KG1 (cell line): Measurements from ENCODE around the gene HS3ST2.

Experiments
- DNase-seq: peaks from one replicate; lab custom pipeline; 2025; lab: John Stamatoyannopoulos, UW

HS3ST2 gene

DNA sequence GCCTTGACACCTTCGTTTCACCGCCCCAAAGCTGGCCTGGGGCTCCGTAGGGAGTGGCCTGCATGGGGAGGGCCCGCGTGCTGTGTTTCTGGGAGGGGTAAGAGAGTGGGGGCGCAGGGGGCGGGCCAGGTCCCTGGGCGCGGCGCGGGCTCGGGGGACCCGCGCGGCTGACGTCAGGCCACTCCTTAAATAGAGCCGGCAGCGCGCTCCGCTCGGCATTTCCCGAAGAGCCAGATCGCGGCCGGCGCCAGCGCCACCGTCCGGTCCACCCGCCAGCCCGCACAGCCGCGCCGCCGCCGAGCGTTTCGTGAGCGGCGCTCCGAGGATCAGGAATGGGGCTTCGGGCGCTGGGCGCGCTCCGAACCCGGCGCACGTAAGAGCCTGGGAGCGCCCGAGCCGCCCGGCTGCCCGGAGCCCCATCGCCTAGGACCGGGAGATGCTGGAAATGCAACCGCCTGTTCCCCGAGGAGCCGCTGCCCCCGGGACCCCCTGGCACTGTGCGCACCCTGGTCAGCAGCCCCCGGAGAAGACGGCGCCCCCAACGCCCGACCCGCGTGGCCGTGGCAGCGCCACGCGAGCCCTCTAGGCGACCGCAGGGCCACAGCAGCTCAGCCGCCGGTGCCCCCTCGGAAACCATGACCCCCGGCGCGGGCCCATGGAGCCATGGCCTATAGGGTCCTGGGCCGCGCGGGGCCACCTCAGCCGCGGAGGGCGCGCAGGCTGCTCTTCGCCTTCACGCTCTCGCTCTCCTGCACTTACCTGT, at the start of gene HS3ST2:
Gene HS3ST2, plus strand, starts transcription at position 215 of the 763 bp plus-strand sequence. Its CDS starts 449 bp downstream, at position 664.
- no peak for DNase-seq

- no peak for DNase-seq
Observed at GRCh38 chr16:22764662-22765327, 49.2 kb upstream of the HS3ST2 start.

- no peak for DNase-seq
Observed at GRCh38 chr16:22765479-22765878, 48.5 kb upstream of the HS3ST2 start.

GRCh38 chr16:22770866-22771265, 43.1 kb upstream of the HS3ST2 start:
- DNase-seq: no peak

- no peak for DNase-seq
Observed at GRCh38 chr16:22771551-22771950, 42.4 kb upstream of the HS3ST2 start.

GRCh38 chr16:22775220-22775922, 38.6 kb upstream of the HS3ST2 start:
- no peak for DNase-seq

DNA sequence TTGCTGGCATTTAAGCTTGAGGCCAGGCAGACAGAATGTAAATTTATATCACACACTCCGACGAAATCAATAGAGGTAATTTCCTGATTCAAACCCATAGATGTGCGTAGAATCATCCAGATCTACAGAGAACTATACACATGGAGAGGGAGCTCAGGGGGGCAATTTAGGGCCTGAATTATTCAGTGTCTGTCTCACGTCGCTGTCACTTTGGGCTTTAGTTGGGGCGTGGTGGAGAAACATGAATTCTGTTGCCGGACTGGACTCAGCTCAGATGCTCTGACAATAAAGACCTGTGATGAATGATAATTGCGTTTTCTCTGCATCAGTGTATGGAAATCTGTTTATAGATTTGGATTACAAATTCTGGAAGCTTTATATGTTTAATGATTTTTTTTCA, 32.5 kb upstream of the HS3ST2 start:
- no peak for DNase-seq

DNA sequence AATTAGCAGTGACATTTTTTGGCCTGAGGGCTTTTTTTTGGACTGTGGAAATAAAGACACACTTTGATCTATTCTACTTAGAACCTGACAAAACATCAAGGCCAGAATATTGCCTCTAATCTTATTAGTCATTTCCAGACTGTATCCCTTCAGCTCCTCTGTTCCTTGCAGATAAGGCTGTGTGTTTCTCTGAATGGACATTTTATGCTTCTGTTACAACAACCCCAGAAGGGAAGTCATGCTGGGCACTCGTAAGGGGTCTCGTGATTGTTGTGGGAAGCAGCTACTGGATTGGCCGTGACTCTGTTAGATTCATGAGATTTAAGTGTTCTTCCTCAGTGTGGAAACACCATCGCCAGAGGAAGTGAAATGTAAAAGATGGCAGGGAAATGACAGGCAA, 31.6 kb upstream of the HS3ST2 start:
- DNase-seq: no peak

DNA sequence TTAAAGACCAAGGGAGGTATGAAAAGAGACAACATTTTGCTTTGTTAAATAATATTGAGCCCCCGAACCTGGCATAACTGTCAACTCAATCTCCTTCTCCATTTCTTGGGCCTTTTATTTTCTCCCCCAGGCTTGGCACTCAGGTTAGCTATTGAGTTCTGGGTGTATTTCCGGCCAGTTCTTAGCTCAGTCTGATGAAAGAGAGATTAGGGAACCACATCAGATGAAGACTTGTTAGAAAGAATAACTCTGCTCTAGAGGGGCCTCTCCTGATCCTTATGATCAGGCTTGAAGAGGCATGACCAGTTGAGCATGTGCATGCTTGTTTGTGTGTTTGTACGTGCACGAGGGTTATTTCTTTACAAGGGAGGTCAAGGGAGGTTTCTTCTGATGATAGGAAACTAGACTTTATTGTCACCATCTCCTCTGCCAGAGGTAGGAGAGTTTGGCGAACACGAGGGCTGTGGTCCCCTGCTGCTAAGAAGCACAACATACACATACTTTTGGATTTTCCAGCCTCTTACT, 29.2 kb upstream of the HS3ST2 start:
- DNase-seq: no peak

- no peak for DNase-seq
Observed at GRCh38 chr16:22785552-22785951, 28.4 kb upstream of the HS3ST2 start.

GRCh38 chr16:22786284-22786683, 27.7 kb upstream of the HS3ST2 start:
- DNase-seq: no peak

GRCh38 chr16:22786691-22787090, 27.3 kb upstream of the HS3ST2 start:
- no peak for DNase-seq

- DNase-seq: no peak
Observed at GRCh38 chr16:22787466-22788192, 26.3 kb upstream of the HS3ST2 start.

DNA sequence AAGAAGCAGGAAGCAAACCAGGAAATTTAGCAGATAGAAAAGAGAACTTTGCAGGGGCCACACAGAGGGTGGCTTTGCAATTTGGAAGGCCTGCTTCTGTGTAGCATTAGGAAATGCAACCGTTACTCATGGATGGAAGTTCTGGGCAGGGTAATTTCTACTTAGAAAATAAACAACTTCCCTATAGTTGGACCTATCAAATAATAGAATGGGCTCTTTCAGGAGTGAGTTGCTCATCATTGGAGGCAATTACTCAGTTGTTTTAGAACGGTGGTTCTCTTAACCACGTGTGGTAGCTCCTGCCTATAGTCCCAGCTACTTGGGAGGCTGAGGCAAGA, 25.8 kb upstream of the HS3ST2 start:
- no peak for DNase-seq

GRCh38 chr16:22789281-22789945, 24.5 kb upstream of the HS3ST2 start:
- no peak for DNase-seq

DNA sequence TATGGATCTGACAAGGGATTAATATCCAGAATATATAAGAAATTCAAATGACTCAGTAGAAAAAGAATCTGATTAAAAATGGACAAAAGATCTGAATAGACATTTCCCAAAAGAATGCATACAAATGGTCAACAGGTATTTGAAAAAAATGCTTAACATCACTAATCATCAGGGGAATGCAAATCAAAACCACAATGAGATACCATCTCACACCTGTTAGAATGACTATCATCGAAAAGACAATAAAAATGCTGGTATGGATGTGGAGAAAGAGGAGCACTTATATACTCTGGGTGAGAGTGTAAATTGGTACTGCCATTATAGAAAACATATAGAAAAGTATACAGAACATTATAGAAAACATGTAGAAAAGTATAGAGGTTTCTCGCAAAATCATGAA, 16.4 kb upstream of the HS3ST2 start:
- no peak for DNase-seq

- DNase-seq: no peak
Observed at GRCh38 chr16:22799113-22799512, 14.8 kb upstream of the HS3ST2 start.

DNA sequence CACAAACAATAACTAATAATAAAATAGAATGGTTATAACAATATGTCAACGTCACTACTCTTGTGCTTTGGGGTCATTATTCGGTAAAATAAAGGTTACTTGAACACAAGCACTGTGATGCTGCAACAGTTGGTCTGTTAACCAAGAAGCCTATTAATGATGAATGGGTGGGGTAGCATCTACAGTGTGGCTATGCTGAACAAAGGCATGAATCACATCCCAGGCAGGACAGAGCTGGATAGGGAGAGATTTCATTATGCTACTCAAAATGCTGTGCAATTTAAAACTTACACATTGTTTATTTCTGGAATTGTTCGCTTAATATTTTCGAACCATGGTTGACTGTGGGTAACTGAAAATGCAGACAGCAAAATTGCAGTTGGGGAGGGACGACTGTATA, 9.1 kb upstream of the HS3ST2 start:
- no peak for DNase-seq

GRCh38 chr16:22805326-22805725, 8.6 kb upstream of the HS3ST2 start:
- no peak for DNase-seq

- no peak for DNase-seq
Observed at GRCh38 chr16:22806811-22807210, 7.2 kb upstream of the HS3ST2 start.

DNA sequence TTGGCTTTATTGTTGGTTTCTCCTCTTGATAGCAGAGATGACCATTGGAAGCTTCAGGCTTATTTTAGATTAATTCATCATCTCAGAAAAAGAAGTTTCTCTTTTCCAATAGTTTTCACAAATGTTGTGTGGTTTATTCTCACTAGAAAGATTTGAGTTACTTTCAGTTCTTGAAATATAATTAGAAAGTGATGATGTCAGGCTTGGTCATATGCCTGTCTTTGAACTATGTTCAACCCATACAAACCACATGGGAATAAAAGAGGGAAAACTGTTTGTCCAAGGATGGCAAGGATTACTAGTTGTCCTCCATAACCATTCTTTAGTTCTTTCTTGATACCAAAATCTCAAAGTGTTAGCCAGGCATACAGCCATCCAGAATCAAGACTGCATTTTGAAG, 3.7 kb upstream of the HS3ST2 start:
- DNase-seq: no peak
